Upper lobe of left lung (tissue), 6 donors: ENCODE results near the gene AURKA. TPM values are rescaled to one million over a fixed set of nuclear protein-coding genes. Genes with fewer than 3 reads are reported as not detected.
A peak's percentile ranks its signal among the peaks of the same experiment; 100 is the strongest.

Experiments used
- ATAC-seq, 2 donors: fragments of 200-7000 bp; cut with Tn5 transposase; one replicate each; pipeline ENCODE4 v1.9.1; 2022; ENCODE audit warnings: mild to moderate bottlenecking in 2 of 2, moderate library complexity in 2 of 2; ENCODE audit not compliant: low FRiP score in 2 of 2
- DNase-seq, 2 donors: peaks; one replicate each; pipeline ENCODE4 v3.0.0-alpha.2; 2019 to 2020
- H3K27ac ChIP-seq, 4 donors: fragments of 200-600 bp; sonication (generic); one replicate each; pipeline ENCODE4 v1.5.1; 2016 to 2019
- H3K27me3 ChIP-seq, 4 donors: fragments of 200-600 bp; sonication (generic); one replicate each; pipeline ENCODE4 v1.5.1; 2017 to 2019
- H3K36me3 ChIP-seq, 4 donors: fragments of 200-600 bp; sonication (generic); one replicate each; pipeline ENCODE4 v1.5.1; 2016 to 2019
- H3K4me1 ChIP-seq, 4 donors: fragments of 200-600 bp; sonication (generic); one replicate each; pipeline ENCODE4 v1.5.1; 2018 to 2019
- H3K4me3 ChIP-seq, 4 donors: fragments of 200-600 bp; sonication (generic); one replicate each; pipeline ENCODE4 v1.5.1; 2017 to 2019; ENCODE audit warnings: mild to moderate bottlenecking in 2 of 4, moderate library complexity in 1 of 4
- H3K9me3 ChIP-seq, 4 donors: fragments of 200-600 bp; sonication (generic); one replicate each; pipeline ENCODE4 v1.5.1; 2018 to 2019
- CTCF ChIP-seq, 6 experiments: fragments of 450-650 bp in 4 of 6; fragments of 200-600 bp in 2 of 6; sonication (generic) in 2 of 6; IDR thresholded peaks; one replicate each; pipeline ENCODE4 v1.5.1; 2016 to 2019; ENCODE audit warnings: antibody characterized with exemption in 6 of 6
- EP300 ChIP-seq, 4 donors: sonication (generic); formaldehyde crosslinking; IDR thresholded peaks; one replicate each; pipeline ENCODE4 v1.5.1; 2017; ENCODE audit warnings: antibody characterized with exemption in 4 of 4, control low read depth in 2 of 4
- POLR2A ChIP-seq, 4 donors: fragments of 450-650 bp; IDR thresholded peaks; one replicate each; pipeline ENCODE4 v1.5.1; 2016 to 2017; ENCODE audit warnings: antibody characterized with exemption in 4 of 4, mild to moderate bottlenecking in 2 of 4
- POLR2AphosphoS5 ChIP-seq, 2 donors: sonication (generic); formaldehyde crosslinking; IDR thresholded peaks; one replicate each; pipeline ENCODE4 v1.5.1; 2017; ENCODE audit warnings: antibody characterized with exemption in 2 of 2
- WGBS, 2 donors: methylation state at CpG; one replicate each; pipeline ENCODE4 v1.1.5; 2017 to 2018; 5-methylcytosine and 5-hydroxymethylcytosine counted together
- total RNA-seq, 6 donors: library from RNA; depleted of rRNA in 4 of 6; stranded (reverse); fragments of >200 nt in 4 of 6; gene quantifications; one replicate each; pipeline versions ENCODE4 v1.1.0 to v1.2.1, GENCODE V29; 2016 to 2021
- donor health status: DM: no; HTN: no; CAD: no; lungs with moderate emphysema.
- donor health status: DM: no; HTN: yes; CAD: no; lungs with severe emphysema.

AURKA gene
- total RNA-seq, result 1 to 10 TPM in 4 of 6 donors, under 1 TPM in 1, not detected in 1; 0.44 to 3.9 (median 3.3) TPM

GRCh38 chr20:56392132-56392880, at the start of gene AURKA, which contains the start of gene CSTF1:
Gene AURKA (minus strand): TSS chr20:56392215. CDS start chr20:56388197, 4,018 bp downstream.
Gene CSTF1 (plus strand): TSS chr20:56392645. CDS start chr20:56395553, 2,908 bp downstream.
- DNase-seq (peak; percentile 99), ATAC-seq (peak; percentile 98)
- H3K27me3 ChIP-seq, result no peaks in the 10 kb centered on the region
- H3K9me3 ChIP-seq, result no peaks in the 10 kb centered on the region
- peaks cover 21 to 34% (median 23%) of the 10 kb centered on the region in 4 donors for H3K4me1 ChIP-seq
- peak within 1 kb of the TSS; percentile 85 to 90 (median 88) for H3K4me3 ChIP-seq
- peaks cover 7 to 24% (median 18%) of the 10 kb centered on the region in 4 donors for H3K36me3 ChIP-seq
- peak within 1 kb of the TSS; percentile 90 to 96 (median 92) for H3K27ac ChIP-seq
- WGBS, 2 donors, result 0% methylated on average over 22 to 53 of the region's 53 CpGs
- TF ChIP-seq EP300 (IDR thresholded peaks at IDR 0.05) (peak in 2 of 4 donors; percentile 72 to 92), CTCF (IDR thresholded peaks at IDR 0.05) (no peak), POLR2A (IDR thresholded peaks at IDR 0.05) (peak in 2 of 4 donors; percentile 29 to 58), POLR2AphosphoS5 (IDR thresholded peaks at IDR 0.05) (peak; percentile 89 to 96)

- H3K9me3 ChIP-seq, result no peaks in the 10 kb centered on the region
- TF ChIP-seq CTCF (IDR thresholded peaks at IDR 0.05) (no peak), POLR2AphosphoS5 (IDR thresholded peaks at IDR 0.05) (peak in 1 of 2 donors; percentile 11)
- DNase-seq (no peak), ATAC-seq (no peak)
- peaks cover 0 to 8% (median 0%) of the 10 kb centered on the region in 4 donors for H3K36me3 ChIP-seq
- WGBS, 2 donors, result 55 to 67% methylated on average over 4 of the region's 4 CpGs
- H3K4me1 ChIP-seq, result peaks cover 0 to 24% (median 2%) of the 10 kb centered on the region in 4 donors
- no peaks in the 10 kb centered on the region for H3K27me3 ChIP-seq
- H3K4me3 ChIP-seq, result no peak overlapping the region
- peak overlapping the region in 3 of 4 donors; percentile 3 to 79 (median 5) for H3K27ac ChIP-seq
These were observed 48.5 kb upstream of the AURKA start for GRCh38 chr20:56440346-56441007.

GRCh38 chr20:56439771-56440291, 47.8 kb upstream of the AURKA start:
- 47 to 53% methylated on average over 5 of the region's 5 CpGs for WGBS, 2 donors
- Histone ChIP-seq H3K27ac (peak overlapping the region in 2 of 4 donors; percentile 5 to 79), H3K4me1 (peaks cover 0 to 24% (median 2%) of the 10 kb centered on the region in 4 donors), H3K36me3 (peaks cover 0 to 5% (median 0%) of the 10 kb centered on the region in 4 donors), H3K9me3 (no peaks in the 10 kb centered on the region), H3K27me3 (no peaks in the 10 kb centered on the region), H3K4me3 (no peak overlapping the region)
- TF ChIP-seq CTCF (IDR thresholded peaks at IDR 0.05) (no peak), POLR2AphosphoS5 (IDR thresholded peaks at IDR 0.05) (peak; percentile 79 to 81), POLR2A (IDR thresholded peaks at IDR 0.05) (no peak), EP300 (IDR thresholded peaks at IDR 0.05) (peak in 1 of 4 donors; percentile 43)
- DNase-seq (peak in 1 of 2 donors; percentile 39), ATAC-seq (peak; percentile 47 to 69)

- peaks cover 0 to 5% (median 0%) of the 10 kb centered on the region in 4 donors for H3K36me3 ChIP-seq
- WGBS, 2 donors, result 81 to 88% methylated on average over 4 of the region's 4 CpGs
- DNase-seq, result no peak
- H3K27ac ChIP-seq, result peak overlapping the region in 2 of 4 donors; percentile 54 to 56
- H3K27me3 ChIP-seq, result no peaks in the 10 kb centered on the region
- peaks cover 0 to 24% (median 7%) of the 10 kb centered on the region in 4 donors for H3K4me1 ChIP-seq
- no peak for ATAC-seq
- TF ChIP-seq POLR2A (IDR thresholded peaks at IDR 0.05), result no peak
- no peak for TF ChIP-seq POLR2AphosphoS5 (IDR thresholded peaks at IDR 0.05)
- TF ChIP-seq EP300 (IDR thresholded peaks at IDR 0.05), result no peak
- TF ChIP-seq CTCF (IDR thresholded peaks at IDR 0.05), result no peak
- H3K9me3 ChIP-seq, result no peaks in the 10 kb centered on the region
- no peak overlapping the region for H3K4me3 ChIP-seq
These were observed 46.3 kb upstream of the AURKA start for GRCh38 chr20:56438284-56438683.
